NT2/D1 (cell line): Measurements from ENCODE around the gene HSPG2.

Experiments used
- DNase-seq: peaks from one replicate; pipeline ENCODE4 v3.0.0-alpha.2; 2011; ENCODE audit warnings: low read depth, low spot score
- H3K27me3 ChIP-seq: 2 replicates; pipeline ENCODE4 v1.6.0; 2011; ENCODE audit warnings: mild to moderate bottlenecking; ENCODE audit not compliant: insufficient read length, insufficient read depth
- H3K36me3 ChIP-seq: 2 replicates; pipeline ENCODE4 v1.6.1; 2011; ENCODE audit warnings: mild to moderate bottlenecking, low read length, mixed read lengths; ENCODE audit not compliant: insufficient read depth, insufficient read length
- H3K4me1 ChIP-seq: 2 replicates; pipeline ENCODE4 v1.5.1; 2011; ENCODE audit not compliant: insufficient read depth, insufficient read length
- H3K4me3 ChIP-seq: 2 replicates; pipeline ENCODE4 v1.5.1; 2011; ENCODE audit warnings: low read depth; ENCODE audit not compliant: insufficient read length
- H3K9ac ChIP-seq: 2 replicates; pipeline ENCODE4 v1.6.0; 2011; ENCODE audit warnings: low read depth; ENCODE audit not compliant: insufficient read length
- H3K9me3 ChIP-seq: 2 replicates; pipeline ENCODE4 v1.5.1; 2011; ENCODE audit warnings: mild to moderate bottlenecking, low read length; ENCODE audit not compliant: insufficient read depth
- SUZ12 ChIP-seq: IDR thresholded peaks from 2 replicates; pipeline ENCODE4 v1.6.1; 2011; ENCODE audit not compliant: insufficient read length, insufficient read depth; ENCODE audit errors: extremely low read depth
- YY1 ChIP-seq: IDR thresholded peaks from 2 replicates; pipeline ENCODE4 v1.6.1; 2011; ENCODE audit not compliant: insufficient read length, insufficient read depth
- ZNF274 ChIP-seq: IDR thresholded peaks from 2 replicates; pipeline ENCODE4 v1.6.1; 2011; ENCODE audit warnings: mild to moderate bottlenecking, low read depth, low read length

The HSPG2 gene

GRCh38 chr1:21861602-21862429 is 75.3 kb downstream of the HSPG2 start:
- Histone ChIP-seq H3K4me1 (no peaks in the 10 kb centered on the region), H3K9ac (no peak overlapping the region), H3K4me3 (no peak overlapping the region), H3K36me3 (peaks cover 68% of the 10 kb centered on the region), H3K9me3 (no peaks in the 10 kb centered on the region), H3K27me3 (no peaks in the 10 kb centered on the region)
- DNase-seq: no peak
- TF ChIP-seq YY1 (no peak), SUZ12 (no peak), ZNF274 (no peak)

GRCh38 chr1:21860971-21861370 is 76.1 kb downstream of the HSPG2 start:
- Histone ChIP-seq H3K9ac (no peak overlapping the region), H3K4me3 (no peak overlapping the region), H3K27me3 (no peaks in the 10 kb centered on the region), H3K4me1 (no peaks in the 10 kb centered on the region), H3K36me3 (peaks cover 73% of the 10 kb centered on the region), H3K9me3 (no peaks in the 10 kb centered on the region)
- no peak for DNase-seq
- TF ChIP-seq YY1 (no peak), SUZ12 (no peak), ZNF274 (no peak)

- TF ChIP-seq SUZ12 (no peak), YY1 (no peak), ZNF274 (no peak)
- Histone ChIP-seq H3K27me3 (no peaks in the 10 kb centered on the region), H3K9ac (no peak overlapping the region), H3K9me3 (no peaks in the 10 kb centered on the region), H3K36me3 (peaks cover 75% of the 10 kb centered on the region), H3K4me3 (no peak overlapping the region), H3K4me1 (no peaks in the 10 kb centered on the region)
- no peak for DNase-seq
Observed at GRCh38 chr1:21859669-21860179, 77.4 kb downstream of the HSPG2 start.

GRCh38 chr1:21857840-21858670 is 79.1 kb downstream of the HSPG2 start:
- no peak for TF ChIP-seq SUZ12
- TF ChIP-seq ZNF274: no peak
- TF ChIP-seq YY1: no peak
- Histone ChIP-seq H3K4me3 (no peak overlapping the region), H3K9me3 (no peaks in the 10 kb centered on the region), H3K9ac (no peak overlapping the region), H3K4me1 (no peaks in the 10 kb centered on the region), H3K27me3 (no peaks in the 10 kb centered on the region), H3K36me3 (peaks cover 80% of the 10 kb centered on the region)
- DNase-seq: no peak

- H3K27me3 ChIP-seq: no peaks in the 10 kb centered on the region
- no peaks in the 10 kb centered on the region for H3K4me1 ChIP-seq
- no peak for TF ChIP-seq YY1
- no peak for TF ChIP-seq ZNF274
- no peak for TF ChIP-seq SUZ12
- H3K9ac ChIP-seq: no peak overlapping the region
- peaks cover 87% of the 10 kb centered on the region for H3K36me3 ChIP-seq
- DNase-seq: no peak
- no peak overlapping the region for H3K4me3 ChIP-seq
- H3K9me3 ChIP-seq: no peaks in the 10 kb centered on the region
Observed at GRCh38 chr1:21857142-21857839, 79.8 kb downstream of the HSPG2 start.

GRCh38 chr1:21855257-21856096 is 81.6 kb downstream of the HSPG2 start:
- Histone ChIP-seq H3K9me3 (no peaks in the 10 kb centered on the region), H3K36me3 (peaks cover 87% of the 10 kb centered on the region), H3K4me3 (no peak overlapping the region), H3K9ac (no peak overlapping the region), H3K27me3 (no peaks in the 10 kb centered on the region), H3K4me1 (no peaks in the 10 kb centered on the region)
- TF ChIP-seq ZNF274 (no peak), SUZ12 (no peak), YY1 (no peak)
- no peak for DNase-seq
